ENCODE data around the gene CENPX. TPM values are rescaled to one million over a fixed set of nuclear protein-coding genes. Genes with fewer than 3 reads are reported as not detected.

Gene CENPX
- total RNA-seq, 2 experiments from 2014 or later = 86.7 to 87.7 TPM

- DNase-seq = no peak
- no peak for ATAC-seq
- H3K4me1 Mint-ChIP-seq (ENCODE audit: low read depth) = peaks cover 9% of the 10 kb centered on the region
- no peaks in the 10 kb centered on the region for H3K36me3 Mint-ChIP-seq (ENCODE audit: low read depth)
- H3K9me3 Mint-ChIP-seq (ENCODE audit: insufficient read depth) = no peaks in the 10 kb centered on the region
- H3K27me3 Mint-ChIP-seq (ENCODE audit: low read depth) = no peaks in the 10 kb centered on the region
- POLR2A ChIA-PET = no interaction called here
- H3K27ac Mint-ChIP-seq = no peak overlapping the region
- H3K4me3 Mint-ChIP-seq = no peak overlapping the region
- CTCF ChIA-PET = interaction anchor here (1.5 kb wide), 1 partner anchor 13 kb away, joined by 3 read pairs; no protein-coding TSS in a partner anchor
Observed at GRCh38 chr17:82007228-82007494, 15.5 kb downstream of the CENPX start.

DNA sequence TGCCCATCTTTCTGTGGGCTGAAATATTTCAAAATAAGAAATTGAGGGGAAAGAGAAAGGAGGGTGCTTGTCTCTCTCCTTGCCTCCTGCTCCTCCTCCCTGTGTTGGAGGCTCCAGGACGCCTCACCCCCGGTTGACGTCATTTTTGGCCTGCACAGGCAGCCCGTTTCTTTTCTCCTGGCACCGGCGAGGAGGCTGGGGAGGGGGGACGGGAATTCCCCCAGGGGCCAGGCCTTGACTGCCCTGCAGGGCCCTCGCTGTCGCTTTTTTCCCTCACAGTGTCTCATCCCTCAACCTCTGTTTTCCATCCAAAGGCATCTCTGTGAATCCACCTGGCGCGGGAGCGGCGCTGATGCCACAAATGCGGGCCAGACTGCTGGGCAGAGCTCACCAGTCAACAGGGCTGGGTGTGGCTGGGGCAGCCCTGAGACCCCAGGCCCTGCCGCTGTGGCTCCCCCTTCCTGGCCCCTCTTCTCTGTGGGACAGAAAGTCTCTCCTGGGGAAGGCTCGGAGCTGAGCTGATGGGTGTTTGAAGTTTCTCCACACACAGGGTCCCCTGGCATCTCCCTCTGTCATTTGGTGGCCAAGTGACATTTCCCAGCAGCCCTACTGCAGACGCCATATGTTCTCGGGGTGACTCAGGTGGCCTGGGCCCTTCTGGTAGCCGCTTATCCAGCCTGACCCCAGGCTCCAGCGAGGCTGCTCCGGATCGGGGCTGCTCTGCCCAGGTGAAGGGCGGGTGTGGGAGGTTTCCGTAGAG lies 16.0 kb downstream of the CENPX start:
- H3K4me1 Mint-ChIP-seq (ENCODE audit: low read depth) = peaks cover 9% of the 10 kb centered on the region

DNA sequence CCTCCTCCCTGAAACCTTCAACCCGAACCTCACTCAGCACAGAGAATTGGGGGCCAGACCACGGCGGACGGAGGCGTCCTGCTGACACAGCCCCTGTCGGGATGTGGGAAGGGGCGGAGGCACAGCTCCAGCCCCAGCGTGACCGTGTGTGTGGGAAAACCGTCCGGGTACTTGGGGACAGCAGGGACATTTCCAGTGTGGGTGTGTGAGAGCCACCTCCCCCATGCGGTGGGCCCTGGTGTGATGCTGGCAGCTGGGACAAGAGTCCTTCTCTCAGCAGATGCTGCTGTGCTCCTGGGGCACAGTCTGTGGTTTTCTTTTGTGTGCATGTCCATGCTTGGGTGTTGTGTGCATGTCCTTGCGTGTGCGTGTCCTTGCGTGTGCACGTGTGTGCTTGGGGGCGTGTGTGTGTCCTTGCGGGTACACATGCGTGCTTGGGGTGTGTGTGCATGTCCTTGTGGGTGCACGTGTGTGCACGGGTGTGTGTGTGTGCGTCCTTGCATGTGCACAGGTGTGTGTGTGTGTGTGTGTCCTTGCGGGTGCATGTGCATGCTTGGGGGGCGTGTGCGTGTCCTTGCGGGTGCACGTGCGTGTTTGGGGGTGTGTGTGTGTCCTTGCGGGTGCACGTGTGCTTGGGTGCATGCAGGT lies 16.9 kb downstream of the CENPX start:
- POLR2A ChIA-PET = no interaction called here
- H3K27me3 Mint-ChIP-seq (ENCODE audit: low read depth) = no peaks in the 10 kb centered on the region
- peaks cover 9% of the 10 kb centered on the region for H3K4me1 Mint-ChIP-seq (ENCODE audit: low read depth)
- no peaks in the 10 kb centered on the region for H3K9me3 Mint-ChIP-seq (ENCODE audit: insufficient read depth)
- DNase-seq (no peak), ATAC-seq (no peak)
- no peaks in the 10 kb centered on the region for H3K36me3 Mint-ChIP-seq (ENCODE audit: low read depth)
- no peak overlapping the region for H3K4me3 Mint-ChIP-seq
- CTCF ChIA-PET = interaction anchor here (1.5 kb wide), 1 partner anchor 15 kb away, joined by 3 read pairs; no protein-coding TSS in a partner anchor
- no peak overlapping the region for H3K27ac Mint-ChIP-seq

More for the DNA sequence above, 16.0 kb downstream of the CENPX start:
- Mint-ChIP-seq H3K9me3 (ENCODE audit: insufficient read depth) (no peaks in the 10 kb centered on the region), H3K4me3 (no peak overlapping the region), H3K36me3 (ENCODE audit: low read depth) (no peaks in the 10 kb centered on the region), H3K27ac (no peak overlapping the region), H3K27me3 (ENCODE audit: low read depth) (no peaks in the 10 kb centered on the region)
- POLR2A ChIA-PET = no interaction called here
- CTCF ChIA-PET = interaction anchor here (1.5 kb wide), 1 partner anchor 14 kb away, joined by 3 read pairs; no protein-coding TSS in a partner anchor
- no peak for DNase-seq
- no peak for ATAC-seq

- POLR2A ChIA-PET = interaction anchor here (0.6 kb wide), 1 partner anchor 62 kb away, joined by 6 read pairs; no protein-coding TSS in a partner anchor
- Mint-ChIP-seq H3K36me3 (ENCODE audit: low read depth) (no peaks in the 10 kb centered on the region), H3K27ac (no peak overlapping the region), H3K4me3 (no peak overlapping the region), H3K27me3 (ENCODE audit: low read depth) (no peaks in the 10 kb centered on the region), H3K9me3 (ENCODE audit: insufficient read depth) (no peaks in the 10 kb centered on the region), H3K4me1 (ENCODE audit: low read depth) (peaks cover 9% of the 10 kb centered on the region)
- CTCF ChIA-PET = interaction anchor here (0.9 kb wide), 1 partner anchor 15 kb away, joined by 3 read pairs; no protein-coding TSS in a partner anchor
- no peak for DNase-seq
- no peak for ATAC-seq
Observed at GRCh38 chr17:82004517-82005455, 17.9 kb downstream of the CENPX start.

DNA sequence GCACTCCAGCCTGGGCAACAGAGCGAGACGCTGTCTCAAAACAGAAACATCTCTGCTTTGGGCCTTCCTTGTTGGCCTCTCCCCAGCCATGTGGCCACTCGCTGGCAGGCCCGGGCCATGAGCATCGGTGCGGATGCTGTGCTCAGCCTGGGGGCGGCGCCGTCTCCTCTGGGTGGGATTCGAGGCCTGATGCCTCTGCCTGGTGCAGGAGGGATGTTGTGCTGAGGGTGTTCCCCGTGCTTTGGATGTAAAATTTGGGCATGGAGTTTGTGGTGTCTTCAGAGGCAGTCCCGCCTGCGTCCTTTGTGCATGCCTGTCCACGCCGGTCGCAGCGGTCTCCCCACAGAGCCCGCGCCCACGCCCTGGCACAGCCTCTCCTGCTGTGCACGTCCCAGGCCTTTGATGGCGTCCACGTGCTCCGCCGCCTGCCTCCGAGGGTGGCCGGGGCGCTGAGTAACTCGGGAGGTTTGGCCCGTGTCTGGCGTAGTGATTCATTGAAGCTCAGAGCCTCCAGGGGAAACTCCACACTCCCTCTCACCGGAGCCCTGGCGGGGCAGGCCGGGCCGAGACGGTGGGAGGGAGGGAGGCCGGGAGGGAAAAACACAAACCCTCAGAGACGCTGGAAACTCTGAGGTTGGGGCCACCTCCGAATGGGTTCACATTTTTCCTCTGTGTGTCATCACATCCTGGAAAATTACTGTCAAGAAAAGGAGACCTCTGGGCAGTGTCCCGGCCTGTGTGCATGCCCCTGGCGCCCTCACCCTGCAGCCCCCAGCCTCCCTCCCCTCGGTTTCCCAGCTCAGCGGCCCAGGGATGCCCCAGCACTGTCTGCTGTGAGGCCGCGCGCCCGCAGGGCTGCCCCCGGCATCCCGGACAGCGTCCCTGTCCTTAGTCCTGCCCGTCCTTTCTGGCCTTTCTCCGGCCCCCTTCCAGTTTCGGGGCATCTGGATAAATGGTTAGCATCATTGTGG lies 19.0 kb downstream of the CENPX start:
- H3K27ac Mint-ChIP-seq = no peak overlapping the region
- CTCF ChIA-PET = interaction anchor here (0.9 to 1.1 kb wide), 2 partner anchors 16 to 44 kb away, joined by 3 read pairs; no protein-coding TSS in a partner anchor
- H3K36me3 Mint-ChIP-seq (ENCODE audit: low read depth) = no peaks in the 10 kb centered on the region
- peaks cover 2% of the 10 kb centered on the region for H3K4me1 Mint-ChIP-seq (ENCODE audit: low read depth)
- POLR2A ChIA-PET = interaction anchor here (0.6 kb wide), 1 partner anchor 63 kb away, joined by 6 read pairs; no protein-coding TSS in a partner anchor
- no peaks in the 10 kb centered on the region for H3K27me3 Mint-ChIP-seq (ENCODE audit: low read depth)
- no peak overlapping the region for H3K4me3 Mint-ChIP-seq
- no peaks in the 10 kb centered on the region for H3K9me3 Mint-ChIP-seq (ENCODE audit: insufficient read depth)
- no peak for DNase-seq
- no peak for ATAC-seq

DNA sequence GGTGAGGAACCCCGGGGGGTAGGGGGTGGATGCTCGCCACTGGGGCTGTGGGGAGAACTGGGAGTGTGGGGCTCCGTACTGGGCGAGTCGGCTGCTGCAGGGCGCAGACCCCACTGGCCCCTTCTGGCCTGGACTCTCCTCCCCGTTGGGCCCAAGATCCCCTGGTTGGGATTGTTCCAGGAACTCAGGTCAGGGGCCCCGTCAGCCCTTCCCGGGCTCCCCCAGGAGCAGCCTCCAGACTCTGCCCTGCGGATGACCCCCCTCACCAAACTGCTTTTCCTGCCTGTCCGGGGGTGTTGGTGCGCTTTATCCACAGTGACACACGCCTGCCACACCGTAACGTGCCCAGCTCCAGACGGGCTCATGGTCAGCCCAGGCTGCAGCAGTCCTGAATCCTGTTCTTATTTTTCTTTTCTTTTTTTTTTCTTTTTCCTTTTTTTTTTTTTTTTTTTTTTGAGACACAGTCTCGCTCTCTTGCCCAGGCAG lies 21.1 kb downstream of the CENPX start:
- CTCF ChIA-PET = no interaction called here
- Mint-ChIP-seq H3K27me3 (ENCODE audit: low read depth) (no peaks in the 10 kb centered on the region), H3K9me3 (ENCODE audit: insufficient read depth) (no peaks in the 10 kb centered on the region), H3K4me3 (no peak overlapping the region), H3K27ac (no peak overlapping the region), H3K4me1 (ENCODE audit: low read depth) (no peaks in the 10 kb centered on the region), H3K36me3 (ENCODE audit: low read depth) (no peaks in the 10 kb centered on the region)
- DNase-seq = no peak
- ATAC-seq = no peak
- POLR2A ChIA-PET = no interaction called here

DNA sequence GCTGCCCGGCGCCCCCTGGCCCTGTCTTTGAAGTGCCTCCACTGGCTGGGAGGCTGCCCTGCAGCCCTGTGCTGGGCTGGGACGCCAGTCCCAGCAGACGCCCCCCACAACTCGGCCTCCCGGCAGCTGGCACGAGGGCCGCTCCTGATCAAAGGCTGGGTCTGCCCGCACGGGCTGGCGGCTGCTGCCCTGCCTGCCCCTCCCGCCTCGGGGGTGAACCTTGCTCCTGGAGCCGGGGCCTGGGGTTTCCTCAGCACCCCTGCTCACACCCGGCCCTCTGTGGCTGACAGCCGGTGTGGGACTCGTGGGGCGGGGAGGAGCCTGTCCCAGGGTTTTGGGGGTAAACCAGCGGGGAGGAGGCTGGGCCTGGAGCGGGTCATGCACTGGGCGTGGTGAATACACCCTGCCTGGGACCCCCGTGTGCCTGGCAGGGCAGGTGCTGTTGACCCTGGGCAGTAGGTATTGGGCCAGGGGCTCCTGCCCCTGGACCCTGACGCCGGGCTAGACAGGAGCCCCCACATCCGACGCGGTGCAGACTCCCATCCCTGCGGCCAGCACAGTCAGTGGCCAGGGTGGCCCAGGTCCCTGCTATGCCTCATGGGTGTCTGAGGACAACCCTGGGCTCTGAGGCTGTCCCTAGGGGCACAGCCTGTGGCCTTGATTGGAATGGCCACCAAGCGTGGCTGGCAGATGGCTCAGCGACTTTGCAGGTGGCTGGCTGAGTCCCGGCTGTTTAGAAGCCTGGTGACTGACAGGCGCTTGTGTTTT lies 21.7 kb downstream of the CENPX start:
- Mint-ChIP-seq H3K9me3 (ENCODE audit: insufficient read depth) (no peaks in the 10 kb centered on the region), H3K4me3 (no peak overlapping the region), H3K27ac (no peak overlapping the region), H3K36me3 (ENCODE audit: low read depth) (no peaks in the 10 kb centered on the region), H3K27me3 (ENCODE audit: low read depth) (no peaks in the 10 kb centered on the region), H3K4me1 (ENCODE audit: low read depth) (no peaks in the 10 kb centered on the region)
- DNase-seq (no peak), ATAC-seq (no peak)
- CTCF ChIA-PET = no interaction called here
- POLR2A ChIA-PET = no interaction called here

- ATAC-seq = no peak
- no peak overlapping the region for H3K4me3 Mint-ChIP-seq
- H3K9me3 Mint-ChIP-seq (ENCODE audit: insufficient read depth) = no peaks in the 10 kb centered on the region
- H3K36me3 Mint-ChIP-seq (ENCODE audit: low read depth) = no peaks in the 10 kb centered on the region
- no peak overlapping the region for H3K27ac Mint-ChIP-seq
- H3K27me3 Mint-ChIP-seq (ENCODE audit: low read depth) = no peaks in the 10 kb centered on the region
- no peak for DNase-seq
- no peaks in the 10 kb centered on the region for H3K4me1 Mint-ChIP-seq (ENCODE audit: low read depth)
- CTCF ChIA-PET = no interaction called here
- POLR2A ChIA-PET = no interaction called here
Observed at GRCh38 chr17:81999976-82000802, 22.5 kb downstream of the CENPX start.

GRCh38 chr17:81999587-81999975 lies 23.1 kb downstream of the CENPX start:
- H3K27ac Mint-ChIP-seq = no peak overlapping the region
- H3K36me3 Mint-ChIP-seq (ENCODE audit: low read depth) = no peaks in the 10 kb centered on the region
- H3K4me1 Mint-ChIP-seq (ENCODE audit: low read depth) = no peaks in the 10 kb centered on the region
- POLR2A ChIA-PET = no interaction called here
- H3K9me3 Mint-ChIP-seq (ENCODE audit: insufficient read depth) = no peaks in the 10 kb centered on the region
- no peak for DNase-seq
- H3K4me3 Mint-ChIP-seq = no peak overlapping the region
- CTCF ChIA-PET = no interaction called here
- H3K27me3 Mint-ChIP-seq (ENCODE audit: low read depth) = no peaks in the 10 kb centered on the region
- no peak for ATAC-seq

All from activated CD8-positive, alpha-beta T cell treated with anti-CD3 and anti-CD28 coated beads, Interleukin-2, amount 10 ng/mL, durations not matched to agents 7 days and 5 days (primary cell).